Measurements from ENCODE around the gene NOC3L.

GRCh38 chr10:94366382-94366781 is 3.6 kb upstream of the NOC3L start:
- TF ChIP-seq CTCF (optimal IDR thresholded peaks at IDR 0.05 in 1 of 3, IDR thresholded peaks at IDR 0.05 in 1 of 3, conservative IDR thresholded peaks at IDR 0.05 in 1 of 3; ENCODE audit: extremely low read depth in 1 of 3, insufficient read depth in 2 of 3, low read length in 3 of 3) = no peak
- TF ChIP-seq EZH2 (IDR thresholded peaks at IDR 0.05; ENCODE audit: low read length) = no peak
